K562 (cell line): ENCODE results near the gene SGIP1. TPM values are rescaled to one million over a fixed set of nuclear protein-coding genes. Genes with fewer than 3 reads are reported as not detected.

Experiments used
- GTF3C2 ChIP-seq: IDR thresholded peaks from 3 replicates; pipeline ENCODE4 v1.6.1; 2011; ENCODE audit warnings: borderline replicate concordance, mild to moderate bottlenecking, moderate library complexity; ENCODE audit not compliant: insufficient read length; ENCODE audit errors: extremely low read depth
- polyA plus RNA-seq, 8 experiments: library from polyadenylated mRNA; depleted of rRNA in 4 of 8; stranded (reverse) in 5 of 8; unstranded in 3 of 8; fragments of >200 nt; fragmentation: Nextera tagmentation in 2 of 8; fragmentation: Illumina TruSeq in 1 of 8; extraction: Ambion mirVana in 2 of 8; extraction: Trizol in 1 of 8; gene quantifications; 2 replicates each; pipeline versions ENCODE4 v1.2.1 to v1.2.3, GENCODE V29; 2011 to 2014; ENCODE audit warnings: inconsistent platforms in 1 of 8, missing spikeins in 1 of 8
- total RNA-seq, 7 experiments: library from RNA; depleted of rRNA in 6 of 7; stranded (reverse); fragments of >200 nt in 6 of 7; fragmentation: Illumina TruSeq in 2 of 7; extraction: Trizol in 2 of 7; gene quantifications; 2 replicates each; pipeline versions ENCODE4 v1.2.1 to v1.2.3, GENCODE V29; 2011 to 2021; ENCODE audit warnings: low replicate concordance in 1 of 7
- TF ChIP-seq, protein P1 (sequence below): sonication (generic); formaldehyde crosslinking; IDR thresholded peaks from 2 replicates; pipeline ENCODE4 v1.8.0; 2023; ENCODE audit warnings: missing genetic modification reagents, mild to moderate bottlenecking, borderline replicate concordance

The SGIP1 gene
- total and polyA plus RNA-seq, 9 of the 15 experiments (the other 6 are each of a cell fraction or from before 2014, with no cell fraction given) = 0.07 to 0.35 TPM; not detected in 7

DNA sequence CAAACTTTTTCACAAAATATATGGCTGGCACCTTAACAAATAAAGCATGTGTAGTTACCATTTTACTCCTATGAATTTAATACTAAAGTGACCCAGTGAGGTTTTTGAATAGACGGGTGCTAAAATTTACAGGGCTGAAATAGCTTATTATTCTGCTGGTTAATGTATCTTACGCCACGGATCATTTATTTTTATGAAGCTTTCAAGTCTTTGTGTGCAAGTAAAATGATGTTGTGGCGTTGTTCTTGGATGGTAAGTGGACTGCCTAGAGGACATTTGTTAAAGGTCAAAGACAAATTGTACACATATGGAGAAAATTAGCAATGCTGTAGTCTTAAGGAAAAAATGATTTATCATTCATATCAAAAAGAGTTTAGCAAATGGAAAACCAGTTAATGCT lies 244.3 kb downstream of the SGIP1 start (continued):
- no peak for TF ChIP-seq GTF3C2
- TF ChIP-seq, protein P1, sequence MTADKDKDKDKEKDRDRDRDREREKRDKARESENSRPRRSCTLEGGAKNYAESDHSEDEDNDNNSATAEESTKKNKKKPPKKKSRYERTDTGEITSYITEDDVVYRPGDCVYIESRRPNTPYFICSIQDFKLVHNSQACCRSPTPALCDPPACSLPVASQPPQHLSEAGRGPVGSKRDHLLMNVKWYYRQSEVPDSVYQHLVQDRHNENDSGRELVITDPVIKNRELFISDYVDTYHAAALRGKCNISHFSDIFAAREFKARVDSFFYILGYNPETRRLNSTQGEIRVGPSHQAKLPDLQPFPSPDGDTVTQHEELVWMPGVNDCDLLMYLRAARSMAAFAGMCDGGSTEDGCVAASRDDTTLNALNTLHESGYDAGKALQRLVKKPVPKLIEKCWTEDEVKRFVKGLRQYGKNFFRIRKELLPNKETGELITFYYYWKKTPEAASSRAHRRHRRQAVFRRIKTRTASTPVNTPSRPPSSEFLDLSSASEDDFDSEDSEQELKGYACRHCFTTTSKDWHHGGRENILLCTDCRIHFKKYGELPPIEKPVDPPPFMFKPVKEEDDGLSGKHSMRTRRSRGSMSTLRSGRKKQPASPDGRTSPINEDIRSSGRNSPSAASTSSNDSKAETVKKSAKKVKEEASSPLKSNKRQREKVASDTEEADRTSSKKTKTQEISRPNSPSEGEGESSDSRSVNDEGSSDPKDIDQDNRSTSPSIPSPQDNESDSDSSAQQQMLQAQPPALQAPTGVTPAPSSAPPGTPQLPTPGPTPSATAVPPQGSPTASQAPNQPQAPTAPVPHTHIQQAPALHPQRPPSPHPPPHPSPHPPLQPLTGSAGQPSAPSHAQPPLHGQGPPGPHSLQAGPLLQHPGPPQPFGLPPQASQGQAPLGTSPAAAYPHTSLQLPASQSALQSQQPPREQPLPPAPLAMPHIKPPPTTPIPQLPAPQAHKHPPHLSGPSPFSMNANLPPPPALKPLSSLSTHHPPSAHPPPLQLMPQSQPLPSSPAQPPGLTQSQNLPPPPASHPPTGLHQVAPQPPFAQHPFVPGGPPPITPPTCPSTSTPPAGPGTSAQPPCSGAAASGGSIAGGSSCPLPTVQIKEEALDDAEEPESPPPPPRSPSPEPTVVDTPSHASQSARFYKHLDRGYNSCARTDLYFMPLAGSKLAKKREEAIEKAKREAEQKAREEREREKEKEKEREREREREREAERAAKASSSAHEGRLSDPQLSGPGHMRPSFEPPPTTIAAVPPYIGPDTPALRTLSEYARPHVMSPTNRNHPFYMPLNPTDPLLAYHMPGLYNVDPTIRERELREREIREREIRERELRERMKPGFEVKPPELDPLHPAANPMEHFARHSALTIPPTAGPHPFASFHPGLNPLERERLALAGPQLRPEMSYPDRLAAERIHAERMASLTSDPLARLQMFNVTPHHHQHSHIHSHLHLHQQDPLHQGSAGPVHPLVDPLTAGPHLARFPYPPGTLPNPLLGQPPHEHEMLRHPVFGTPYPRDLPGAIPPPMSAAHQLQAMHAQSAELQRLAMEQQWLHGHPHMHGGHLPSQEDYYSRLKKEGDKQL (CRISPR knock-in tag) = no peak
